H1 (cell line): ENCODE results near the gene GAS6. TPM values are rescaled to one million over a fixed set of nuclear protein-coding genes. Genes with fewer than 3 reads are reported as not detected.

Source experiments
- CTCF ChIA-PET: fragments of 300-600 bp; sonication (Branson Sonifier 250); formaldehyde crosslinking; loops from one replicate; lab custom pipeline; 2021; ENCODE audit not compliant: partially characterized antibody; lab: Charles Lee
- POLR2A ChIA-PET: fragments of 300-600 bp; sonication (Branson Sonifier 250); formaldehyde crosslinking; loops from one replicate; lab custom pipeline; 2021; ENCODE audit warnings: inconsistent platforms; ENCODE audit not compliant: partially characterized antibody; lab: Charles Lee
- DNase-seq, 2 experiments: peaks; one replicate each; pipeline versions ENCODE4 v3.0.0 to v3.0.0-alpha.2; 2010 to 2022; ENCODE audit warnings: low spot score in 2 of 2, low read depth in 1 of 2, mixed read lengths in 1 of 2
- FAIRE-seq: peaks from 2 replicates; lab custom pipeline; 2011; peaks lifted over from hg19 to GRCh38; lab: Jason Lieb, UNC
- H2AFZ ChIP-seq: 2 replicates; pipeline ENCODE4 v1.8.1; 2012; ENCODE audit warnings: low read length, inconsistent platforms
- H2AK5ac ChIP-seq: 2 replicates; pipeline ENCODE4 v1.6.1; 2013; ENCODE audit warnings: low read depth, low read length
- H2BK120ac ChIP-seq: replicated peaks from 2 replicates; pipeline ENCODE3; 2013; ENCODE audit warnings: low read depth, low read length, inconsistent platforms
- H2BK12ac ChIP-seq: 2 replicates; pipeline ENCODE4 v1.6.1; 2013; ENCODE audit warnings: low read depth, low read length
- H2BK15ac ChIP-seq: 2 replicates; pipeline ENCODE4 v1.6.1; 2013; ENCODE audit warnings: low read length
- H2BK20ac ChIP-seq: 2 replicates; pipeline ENCODE4 v1.6.1; 2013; ENCODE audit warnings: low read length
- H2BK5ac ChIP-seq: 2 replicates; pipeline ENCODE4 v1.6.1; 2013; ENCODE audit warnings: low read depth, low read length
- H3K14ac ChIP-seq: 2 replicates; pipeline ENCODE4 v1.6.1; 2013; ENCODE audit warnings: inconsistent platforms; ENCODE audit not compliant: insufficient read length
- H3K18ac ChIP-seq: 2 replicates; pipeline ENCODE4 v1.6.1; 2013; ENCODE audit warnings: low read length; ENCODE audit errors: extremely low read depth
- H3K23ac ChIP-seq: 2 replicates; pipeline ENCODE4 v1.6.1; 2013; ENCODE audit warnings: inconsistent platforms; ENCODE audit not compliant: insufficient read length
- H3K23me2 ChIP-seq: 2 replicates; pipeline ENCODE4 v1.6.1; 2013; ENCODE audit warnings: low read depth, low read length
- H3K27ac ChIP-seq: 2 replicates; pipeline ENCODE4 v1.6.1; 2011; ENCODE audit warnings: low read depth, low read length, inconsistent platforms
- H3K27me3 ChIP-seq, 4 experiments: replicated peaks in 1 of 4; 1 replicate in 1 of 4; 2 replicates in 3 of 4; pipeline versions ENCODE4 v1.6.1 to v1.8.1; 2011 to 2013; ENCODE audit warnings: low read length in 3 of 4, mild to moderate bottlenecking in 3 of 4, inconsistent platforms in 2 of 4, mixed read lengths in 2 of 4, moderate library complexity in 1 of 4; ENCODE audit not compliant: control insufficient read depth in 3 of 4, insufficient read depth in 3 of 4; ENCODE audit errors: extremely low read depth in 1 of 4
- H3K36me3 ChIP-seq, 4 experiments: 2 replicates each; pipeline versions ENCODE4 v1.6.1 to v1.8.1; 2011 to 2013; ENCODE audit warnings: mild to moderate bottlenecking in 4 of 4, low read length in 3 of 4, moderate library complexity in 2 of 4, control low read depth in 1 of 4, inconsistent platforms in 1 of 4; ENCODE audit not compliant: insufficient read depth in 4 of 4, control insufficient read depth in 2 of 4
- H3K4ac ChIP-seq: replicated peaks from 2 replicates; pipeline ENCODE3; 2013; ENCODE audit warnings: low read length, low read depth, mixed read lengths, inconsistent platforms; ENCODE audit not compliant: insufficient read length
- H3K4me1 ChIP-seq, 4 experiments: replicated peaks in 1 of 4; 1 replicate in 1 of 4; 2 replicates in 3 of 4; pipeline versions ENCODE4 v1.6.1 to v1.8.1; 2011 to 2013; ENCODE audit warnings: low read length in 3 of 4, inconsistent platforms in 2 of 4, mixed read lengths in 1 of 4; ENCODE audit not compliant: insufficient read depth in 4 of 4, control insufficient read depth in 3 of 4
- H3K4me2 ChIP-seq, 2 experiments: 2 replicates each; pipeline versions ENCODE4 v1.6.1 to v1.8.1; 2011 to 2013; ENCODE audit warnings: low read depth in 2 of 2, low read length in 2 of 2, control low read depth in 1 of 2, inconsistent platforms in 1 of 2, mild to moderate bottlenecking in 1 of 2; ENCODE audit not compliant: insufficient read depth in 1 of 2
- H3K4me3 ChIP-seq, 4 experiments: fragments of 200-600, 300-600 bp in 1 of 4; sonication (generic), shearing (Covaris generic), sonication (Bioruptor Twin) in 1 of 4; 2 replicates each; pipeline versions ENCODE4 v1.5.1 to v1.8.1; 2011 to 2016; ENCODE audit warnings: low read length in 4 of 4, low read depth in 3 of 4, control low read depth in 2 of 4, inconsistent platforms in 2 of 4, mild to moderate bottlenecking in 2 of 4, mixed read lengths in 1 of 4, moderate library complexity in 1 of 4; ENCODE audit not compliant: insufficient read depth in 2 of 4; ENCODE audit errors: extremely low read depth in 1 of 4
- H3K56ac ChIP-seq: replicated peaks from 2 replicates; pipeline ENCODE3; 2013; ENCODE audit warnings: low read depth, mild to moderate bottlenecking, mixed read lengths, low read length, inconsistent platforms; ENCODE audit not compliant: insufficient read length
- H3K79me1 ChIP-seq: 2 replicates; pipeline ENCODE4 v1.6.1; 2013; ENCODE audit warnings: low read depth, low read length, control low read depth
- H3K79me2 ChIP-seq, 2 experiments: 2 replicates each; pipeline versions ENCODE4 v1.6.1 to v1.8.1; 2012 to 2013; ENCODE audit warnings: low read length in 2 of 2, mild to moderate bottlenecking in 2 of 2, inconsistent platforms in 1 of 2; ENCODE audit not compliant: insufficient read depth in 2 of 2, control insufficient read depth in 1 of 2
- H3K9ac ChIP-seq, 4 experiments: replicated peaks in 1 of 4; 1 replicate in 1 of 4; 2 replicates in 3 of 4; pipeline versions ENCODE4 v1.6.1 to v1.8.1; 2011 to 2013; ENCODE audit warnings: low read depth in 3 of 4, low read length in 3 of 4, control low read depth in 2 of 4, mild to moderate bottlenecking in 2 of 4, moderate library complexity in 2 of 4, inconsistent platforms in 1 of 4; ENCODE audit errors: extremely low read depth in 1 of 4
- H3K9me3 ChIP-seq, 2 experiments: 2 replicates each; pipeline versions ENCODE4 v1.6.1 to v1.8.1; 2012 to 2013; ENCODE audit warnings: mild to moderate bottlenecking in 2 of 2, moderate library complexity in 2 of 2, control low read depth in 1 of 2, inconsistent platforms in 1 of 2, low read depth in 1 of 2, low read length in 1 of 2, mixed read lengths in 1 of 2; ENCODE audit not compliant: insufficient read depth in 2 of 2
- H4K20me1 ChIP-seq, 2 experiments: replicated peaks in 1 of 2; 2 replicates each; pipeline versions ENCODE3 to v1.8.1; 2011 to 2013; ENCODE audit warnings: inconsistent platforms in 2 of 2, low read length in 2 of 2, mild to moderate bottlenecking in 1 of 2; ENCODE audit not compliant: insufficient read depth in 2 of 2, control insufficient read depth in 1 of 2
- H4K5ac ChIP-seq: 2 replicates; pipeline ENCODE4 v1.6.1; 2013; ENCODE audit warnings: low read length, low read depth, mixed read lengths, inconsistent platforms; ENCODE audit not compliant: insufficient read length
- H4K8ac ChIP-seq: 2 replicates; pipeline ENCODE4 v1.8.0; 2013; ENCODE audit warnings: mild to moderate bottlenecking, moderate library complexity, low read length, inconsistent platforms; ENCODE audit not compliant: insufficient read depth; ENCODE audit errors: extremely low read depth
- H4K91ac ChIP-seq: replicated peaks from 2 replicates; pipeline ENCODE3; 2013; ENCODE audit warnings: low read length, mixed read lengths, inconsistent platforms; ENCODE audit not compliant: insufficient read length
- BCL11A ChIP-seq, 2 experiments: IDR thresholded peaks; one replicate each; pipeline ENCODE4 v1.6.1; 2011; ENCODE audit warnings: low read depth in 2 of 2, low read length in 2 of 2, mild to moderate bottlenecking in 2 of 2
- EGR1 ChIP-seq: IDR thresholded peaks from 2 replicates; pipeline ENCODE4 v1.6.1; 2011; ENCODE audit warnings: low read depth, low read length, borderline replicate concordance
- FOSL1 ChIP-seq: IDR thresholded peaks from 2 replicates; pipeline ENCODE4 v1.6.1; 2011; ENCODE audit warnings: mild to moderate bottlenecking, low read depth, low read length, moderate library complexity; ENCODE audit not compliant: insufficient read depth
- SP1 ChIP-seq: IDR thresholded peaks from 2 replicates; pipeline ENCODE4 v1.6.1; 2011; ENCODE audit warnings: low read depth, low read length
- TBP ChIP-seq: IDR thresholded peaks from 2 replicates; pipeline ENCODE4 v1.6.1; 2011; ENCODE audit warnings: low read depth, low read length, improper control_type of control experiment
- WGBS, 2 experiments: shearing (Covaris generic) in 1 of 2; methylation state at CpG; one replicate each; pipeline versions ENCODE4 v1.1.6 to v1.1.7; 2013 to 2015; ENCODE audit warnings: low lambda C conversion rate in 2 of 2, mixed read lengths in 2 of 2, inconsistent platforms in 1 of 2, low coverage in 1 of 2, missing lambda C conversion rate in 1 of 2; ENCODE audit not compliant: insufficient replicate concordance in 2 of 2, insufficient coverage in 1 of 2, insufficient read length in 1 of 2; ENCODE audit errors: extremely low coverage in 1 of 2, missing lambda C conversion rate in 1 of 2; 5-methylcytosine and 5-hydroxymethylcytosine counted together
- polyA plus RNA-seq, 7 experiments: library from polyadenylated mRNA; depleted of rRNA in 3 of 7; stranded (reverse) in 5 of 7; unstranded in 2 of 7; fragments of >200 nt in 5 of 7; fragments of 200-250 nt in 2 of 7; gene quantifications; 1 replicate in 5 of 7; 2 replicates in 1 of 7; 4 replicates in 1 of 7; pipeline versions ENCODE4 v1.2.1 to v1.2.3, GENCODE V29; 2011 to 2013; ENCODE audit warnings: missing spikeins in 2 of 7, mixed read lengths in 2 of 7
- total RNA-seq: library from RNA; stranded (reverse); fragmentation: NEBNext Ultra II Directional; extraction: Animal tissue kit (Norgen Biotek cat#: 25700); gene quantifications from 2 replicates; pipeline ENCODE4 v1.2.1, GENCODE V29; 2021
- TF ChIP-seq, protein P1 (sequence below): IDR thresholded peaks from 2 replicates; pipeline ENCODE4 v1.6.1; 2012; ENCODE audit warnings: inconsistent platforms
- TF ChIP-seq, protein P2 (sequence below): IDR thresholded peaks from 2 replicates; pipeline ENCODE4 v1.6.1; 2012; ENCODE audit warnings: low read length, inconsistent platforms

The GAS6 gene
- total and polyA plus RNA-seq, 2 of the 8 experiments (the other 6 are each of a cell fraction or from before 2014, with no cell fraction given): 18.6 to 31.0 TPM

DNA sequence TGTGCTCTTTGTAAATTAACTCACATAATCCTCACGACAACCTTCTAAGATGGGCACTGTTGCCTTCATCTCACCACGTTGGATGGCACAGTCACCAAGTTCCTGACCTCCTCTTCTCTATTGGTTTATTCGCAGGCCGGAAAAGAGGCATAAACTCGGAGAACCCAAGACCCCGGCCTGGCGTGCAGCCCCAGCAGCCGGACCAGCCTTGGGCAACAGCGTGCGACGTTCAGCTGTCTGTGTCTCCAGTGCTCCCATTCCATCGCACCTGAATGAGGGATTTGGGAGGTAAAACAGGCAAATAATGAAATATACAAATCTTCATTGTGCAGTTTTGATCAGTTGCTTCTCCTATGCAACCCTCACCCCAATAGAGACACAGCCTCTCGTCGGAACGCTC, 34.5 kb upstream of the GAS6 start:
- Histone ChIP-seq H3K4ac (no peak overlapping the region), H4K91ac (no peak overlapping the region), H3K14ac (no peak overlapping the region), H3K27ac (no peak overlapping the region), H2BK15ac (no peak overlapping the region), H3K36me3 (peaks cover 0 to 2% (median 0%) of the 10 kb centered on the region in 4 experiments; a peak in 1 of 8 replicates), H3K4me2 (no peak overlapping the region), H2BK120ac (no peak overlapping the region), H4K5ac (no peak overlapping the region), H3K56ac (no peak overlapping the region), H2AK5ac (no peak overlapping the region), H3K4me3 (no peak overlapping the region), H3K9ac (no peak overlapping the region), H2BK5ac (no peak overlapping the region), H3K9me3 (peaks cover 2 to 3% of the 10 kb centered on the region in 2 experiments), H3K18ac (no peak overlapping the region), H3K23ac (no peak overlapping the region), H3K23me2 (no peaks in the 10 kb centered on the region; the same call in 1 of the 2 replicates), H2BK12ac (no peak overlapping the region), H4K8ac (peak overlapping the region; percentile 68; the same call in 1 of the 2 replicates), H3K79me1 (no peaks in the 10 kb centered on the region), H3K4me1 (no peaks in the 10 kb centered on the region), H4K20me1 (no peaks in the 10 kb centered on the region), H3K27me3 (no peaks in the 10 kb centered on the region), H2BK20ac (no peak overlapping the region), H2AFZ (no peak overlapping the region), H3K79me2 (no peaks in the 10 kb centered on the region)
- no peak for DNase-seq
- 90% methylated on average over 15 of the region's 15 CpGs; no CpG with 5 or more reads in 1 of the 2 experiments for WGBS, 2 experiments
- FAIRE-seq: no peak
- ChIA-PET CTCF (no interaction called here), POLR2A (no interaction called here)
- TF ChIP-seq, protein P1, sequence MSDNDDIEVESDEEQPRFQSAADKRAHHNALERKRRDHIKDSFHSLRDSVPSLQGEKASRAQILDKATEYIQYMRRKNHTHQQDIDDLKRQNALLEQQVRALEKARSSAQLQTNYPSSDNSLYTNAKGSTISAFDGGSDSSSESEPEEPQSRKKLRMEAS: no peak
- TF ChIP-seq EGR1 (no peak), SP1 (no peak), BCL11A (IDR thresholded peaks at IDR 0.05; ENCODE audit: low read depth in 2 of 2, low read length in 2 of 2) (no peak), FOSL1 (no peak), TBP (no peak)
- TF ChIP-seq, protein P2, sequence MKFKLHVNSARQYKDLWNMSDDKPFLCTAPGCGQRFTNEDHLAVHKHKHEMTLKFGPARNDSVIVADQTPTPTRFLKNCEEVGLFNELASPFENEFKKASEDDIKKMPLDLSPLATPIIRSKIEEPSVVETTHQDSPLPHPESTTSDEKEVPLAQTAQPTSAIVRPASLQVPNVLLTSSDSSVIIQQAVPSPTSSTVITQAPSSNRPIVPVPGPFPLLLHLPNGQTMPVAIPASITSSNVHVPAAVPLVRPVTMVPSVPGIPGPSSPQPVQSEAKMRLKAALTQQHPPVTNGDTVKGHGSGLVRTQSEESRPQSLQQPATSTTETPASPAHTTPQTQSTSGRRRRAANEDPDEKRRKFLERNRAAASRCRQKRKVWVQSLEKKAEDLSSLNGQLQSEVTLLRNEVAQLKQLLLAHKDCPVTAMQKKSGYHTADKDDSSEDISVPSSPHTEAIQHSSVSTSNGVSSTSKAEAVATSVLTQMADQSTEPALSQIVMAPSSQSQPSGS: no peak
